Fibroblast of skin of left biceps (primary cell): ENCODE data around the gene ARL14EP.

Source experiments
- DNase-seq, 2 experiments: peaks; one replicate each; pipeline ENCODE4 v3.0.0-alpha.2; 2013; ENCODE audit warnings: low read depth in 2 of 2

The ARL14EP gene

DNA sequence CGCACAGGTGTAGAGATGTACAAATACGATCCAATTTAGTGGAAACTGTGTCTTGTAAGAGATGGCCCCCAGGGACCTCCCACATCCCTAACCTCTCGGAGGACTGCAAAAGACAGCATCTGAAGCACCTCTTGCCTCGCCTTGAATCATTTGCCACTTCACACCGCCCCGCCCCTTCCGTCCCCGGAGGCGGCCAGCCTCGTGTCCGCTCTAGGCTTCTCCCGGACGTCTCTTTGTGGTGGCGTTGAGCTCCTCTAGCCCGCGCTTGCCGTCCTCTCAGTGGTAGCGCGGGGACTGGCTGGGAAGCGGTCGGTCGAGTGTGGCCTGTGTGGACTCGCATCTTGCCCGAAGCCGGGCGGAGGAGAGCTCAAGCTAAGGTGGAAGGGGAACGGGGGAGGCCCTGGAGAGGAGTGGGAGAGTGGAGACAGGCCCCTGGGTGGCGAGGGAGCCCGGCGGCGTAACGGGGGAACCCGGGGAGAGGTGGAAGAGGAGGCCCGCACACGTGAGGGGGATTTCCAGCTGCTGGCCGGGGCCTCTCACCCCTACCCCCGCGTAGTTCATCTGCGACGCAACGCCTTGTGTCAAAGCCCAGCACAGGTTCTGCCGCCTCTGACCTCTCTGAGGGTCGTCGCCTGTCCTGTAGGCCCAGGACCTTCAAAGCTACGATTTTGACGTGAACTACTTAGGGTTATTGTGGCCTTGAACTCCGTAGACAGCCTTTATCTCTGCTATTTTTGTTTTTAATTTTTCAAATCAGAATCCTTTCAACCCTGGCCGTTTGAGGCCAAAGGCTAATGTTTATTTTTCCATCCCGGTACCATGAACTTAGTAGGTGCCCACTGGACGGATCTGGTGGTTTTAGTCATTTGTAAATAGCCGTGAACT, at the start of gene ARL14EP:
Gene ARL14EP, plus strand, starts transcription at position 279 of the 885 bp plus-strand sequence. CDS start 7,845 bp downstream, outside the sequence.
- DNase-seq: peak; percentile 92 to 94

DNA sequence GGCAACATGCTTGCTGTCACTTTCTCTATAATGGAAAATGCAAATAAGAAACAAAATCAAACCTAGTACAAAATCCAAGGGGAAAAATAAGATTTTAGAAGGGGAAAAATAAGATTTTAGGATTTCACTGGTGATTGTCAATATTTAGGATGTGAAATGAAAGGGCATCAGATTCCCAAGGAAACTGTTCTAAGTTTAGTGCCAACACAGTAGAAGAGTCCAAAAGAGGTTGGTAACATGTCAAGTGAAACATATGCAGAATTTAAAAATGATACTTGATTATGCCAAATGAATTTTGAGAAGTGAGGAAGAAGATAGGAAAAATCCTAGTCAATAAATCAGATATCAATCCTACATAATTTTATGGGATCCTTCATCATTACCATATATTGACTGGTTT, 45.7 kb upstream of the ARL14EP start:
- DNase-seq: no peak

DNA sequence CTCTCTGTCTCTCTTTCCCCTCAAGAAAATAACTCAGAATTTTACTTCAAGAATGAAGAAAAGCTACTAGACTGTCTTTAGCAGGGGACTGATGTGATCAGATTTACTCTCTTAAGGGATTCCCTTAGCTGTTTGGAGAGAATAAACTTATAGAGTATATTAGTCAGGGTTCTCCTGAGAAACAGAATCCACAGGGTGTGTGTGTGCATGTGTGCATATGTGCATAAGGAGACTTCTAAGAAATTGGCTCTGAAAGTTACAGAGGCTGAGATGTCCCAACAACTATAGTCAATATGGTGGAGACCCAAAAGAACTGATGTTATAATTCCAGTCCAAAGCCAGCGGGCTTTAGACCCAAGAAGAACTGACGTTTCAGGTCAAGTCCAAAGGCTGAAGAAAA, 43.1 kb upstream of the ARL14EP start:
- no peak for DNase-seq

DNA sequence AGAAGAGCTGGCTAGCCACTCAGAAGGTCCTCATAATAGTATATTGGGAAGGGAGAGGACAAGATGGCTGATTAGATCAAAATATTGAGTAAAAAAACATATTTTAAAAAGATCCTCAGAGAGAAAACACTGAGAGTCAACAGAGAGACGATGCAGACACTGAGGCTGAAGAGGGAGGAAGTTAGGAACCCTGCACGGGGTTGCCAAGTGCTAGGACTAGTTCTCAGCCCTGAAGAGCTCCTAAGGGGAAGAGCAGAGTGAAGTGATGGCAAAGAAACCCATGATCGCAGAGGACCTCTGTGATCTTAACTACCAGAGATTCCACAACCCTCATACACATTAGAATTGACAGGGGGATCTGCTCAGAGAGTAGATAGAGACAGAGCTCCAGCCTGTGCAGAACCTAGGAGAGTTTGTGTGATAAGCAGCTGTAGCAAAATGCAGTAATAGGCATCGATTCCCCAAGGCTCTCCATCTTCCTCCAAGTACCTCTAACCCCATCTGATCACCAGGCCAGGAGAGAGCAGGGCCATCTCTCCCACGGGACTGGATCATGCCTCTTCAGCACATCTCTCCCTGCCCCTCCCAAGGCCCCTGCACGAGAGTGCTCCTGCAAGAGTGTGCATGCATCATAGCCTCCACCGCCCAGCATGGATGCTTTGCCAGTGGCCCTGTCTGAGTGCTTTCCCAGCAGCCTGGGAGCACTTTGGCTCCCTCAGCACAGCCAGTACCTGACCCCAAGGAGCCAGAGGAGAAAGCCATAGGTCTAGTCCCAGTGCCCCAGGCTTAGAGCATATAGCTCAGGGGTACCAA, 41.2 kb upstream of the ARL14EP start:
- no peak for DNase-seq

DNA sequence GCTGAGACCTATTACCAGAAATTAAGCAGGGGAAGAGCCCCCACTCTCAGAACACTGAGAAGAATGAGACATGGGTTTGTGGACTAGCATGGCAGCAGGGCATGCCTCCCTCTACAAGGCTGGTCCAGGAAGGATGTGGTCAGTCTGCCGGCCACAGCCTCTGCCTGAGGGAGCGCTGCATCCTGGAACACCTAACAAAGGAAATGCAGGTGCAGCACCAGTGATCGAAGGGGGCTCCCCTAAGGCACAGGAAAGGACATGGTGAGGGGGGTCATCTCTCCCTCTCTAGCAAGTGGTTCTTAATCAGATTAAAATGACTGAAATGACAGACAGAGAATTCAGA, 40.6 kb upstream of the ARL14EP start:
- no peak for DNase-seq

DNA sequence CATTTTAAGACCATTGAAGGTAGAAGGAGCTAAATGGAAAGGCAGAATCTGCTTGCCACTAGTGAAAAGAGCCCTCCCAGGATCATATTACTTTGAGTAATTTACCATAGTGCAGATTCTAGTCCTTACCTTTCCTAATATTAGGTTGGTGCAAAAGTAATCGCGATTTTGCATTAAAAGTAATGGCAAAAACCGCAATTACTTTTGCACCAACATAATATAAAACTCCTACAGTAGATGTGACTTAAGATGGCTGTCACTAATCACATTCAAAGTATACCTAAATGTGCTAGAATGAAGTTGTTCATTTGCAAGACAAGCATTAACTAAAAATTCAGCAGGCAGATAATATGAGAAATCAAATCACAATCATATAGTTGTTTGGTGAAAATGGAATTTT, 38.1 kb upstream of the ARL14EP start:
- DNase-seq: no peak

DNA sequence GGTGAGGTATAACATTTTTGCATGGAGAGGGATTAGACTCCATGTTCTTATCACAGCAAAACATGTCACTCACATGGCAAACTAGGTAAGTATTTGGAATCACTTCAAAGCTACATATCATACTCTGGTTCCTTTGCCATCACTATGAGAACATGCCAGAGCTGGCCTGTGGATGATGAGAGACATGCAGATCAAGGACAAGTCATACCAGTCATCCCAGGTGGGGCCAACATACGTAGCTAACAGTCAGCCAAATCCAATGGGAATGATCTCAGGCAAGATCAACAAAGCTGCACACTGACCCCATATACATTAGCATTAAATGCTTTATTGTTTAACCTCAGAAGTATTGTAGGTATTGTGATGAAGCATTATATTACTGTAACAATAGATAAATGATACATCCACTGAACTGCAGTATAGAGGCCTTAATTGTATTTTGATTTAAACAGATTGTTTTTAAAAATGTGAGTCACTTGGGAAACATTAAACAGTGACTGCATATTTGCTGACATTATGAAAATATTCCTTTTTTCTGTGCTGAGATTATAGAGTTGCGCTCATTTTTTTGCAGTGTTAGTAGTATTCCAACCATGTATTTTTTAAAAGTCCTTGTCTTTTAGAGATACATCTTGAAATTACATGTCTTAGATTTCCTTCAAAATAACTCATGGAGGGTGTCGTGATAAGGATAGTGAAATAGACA, 37.3 kb upstream of the ARL14EP start:
- DNase-seq: no peak

DNA sequence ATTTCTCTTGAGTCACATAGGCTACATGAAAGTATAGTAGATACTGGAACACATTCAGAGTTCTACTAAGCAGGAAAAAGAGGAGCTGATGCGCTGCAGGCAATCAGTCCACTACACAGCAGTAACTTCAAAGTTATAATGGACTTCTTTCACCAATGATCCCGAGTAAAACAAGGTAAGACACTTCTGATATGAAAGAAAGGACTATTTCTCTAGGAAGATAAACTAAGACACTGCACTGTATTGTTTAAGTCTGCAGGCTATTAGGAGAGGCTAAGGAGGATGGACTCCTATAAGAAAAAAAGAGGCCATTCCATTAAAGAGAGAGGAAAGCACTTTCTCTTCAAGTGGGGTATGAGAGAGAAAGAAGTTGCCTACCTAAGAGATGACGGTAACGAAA, 31.6 kb upstream of the ARL14EP start:
- DNase-seq: no peak

DNA sequence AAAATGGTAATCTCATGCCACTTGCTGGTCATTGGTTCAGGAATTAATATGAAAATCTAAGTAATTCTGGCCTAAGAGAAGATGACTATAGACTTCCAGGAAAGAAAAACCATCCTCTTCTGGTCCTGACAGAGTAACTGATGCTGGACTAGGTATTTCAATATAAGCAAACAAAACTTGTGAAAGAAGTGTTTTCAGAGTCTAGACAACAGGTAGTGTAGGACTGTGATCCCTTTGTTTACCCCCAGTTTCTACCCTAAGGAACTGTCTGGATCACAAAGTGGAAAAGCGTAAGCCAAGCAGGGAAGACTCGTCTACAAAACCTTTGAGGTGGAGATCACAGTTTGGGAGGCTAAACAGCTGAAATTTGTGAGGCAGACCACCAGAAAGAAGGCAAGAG, 30.4 kb upstream of the ARL14EP start:
- no peak for DNase-seq

DNA sequence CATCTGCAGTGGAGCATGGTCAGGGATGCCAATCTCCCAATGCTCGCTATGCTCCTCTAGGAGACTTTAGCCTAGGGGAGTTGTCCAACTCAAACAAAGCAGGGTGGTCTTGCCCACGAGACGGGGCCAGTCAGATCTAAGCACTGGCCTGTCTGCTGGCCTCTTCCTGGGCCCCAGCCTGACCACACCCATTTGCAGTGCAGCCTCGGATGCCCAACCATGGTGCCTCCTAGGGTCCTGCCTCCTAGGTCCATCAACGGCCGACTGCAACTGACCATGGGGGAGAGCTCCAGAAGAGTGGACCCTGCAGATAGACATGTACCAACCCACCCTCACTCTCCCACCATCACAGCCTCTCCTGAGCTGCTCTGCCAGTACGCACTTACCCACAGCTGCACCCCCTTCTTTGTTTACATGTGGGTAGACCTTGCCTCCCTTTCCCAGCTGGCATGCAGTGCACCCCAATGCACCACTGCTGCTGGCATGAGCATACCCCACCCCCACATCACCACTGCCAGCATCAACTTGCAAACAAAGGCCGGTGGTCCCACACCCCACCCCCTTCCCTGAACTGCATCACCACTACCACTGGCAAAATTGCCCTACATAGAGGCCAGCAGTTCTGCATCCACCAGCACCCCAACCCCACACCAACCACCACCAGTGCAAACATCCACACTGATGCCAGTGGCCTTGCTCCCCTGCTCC, 27.6 kb upstream of the ARL14EP start:
- DNase-seq: no peak

DNA sequence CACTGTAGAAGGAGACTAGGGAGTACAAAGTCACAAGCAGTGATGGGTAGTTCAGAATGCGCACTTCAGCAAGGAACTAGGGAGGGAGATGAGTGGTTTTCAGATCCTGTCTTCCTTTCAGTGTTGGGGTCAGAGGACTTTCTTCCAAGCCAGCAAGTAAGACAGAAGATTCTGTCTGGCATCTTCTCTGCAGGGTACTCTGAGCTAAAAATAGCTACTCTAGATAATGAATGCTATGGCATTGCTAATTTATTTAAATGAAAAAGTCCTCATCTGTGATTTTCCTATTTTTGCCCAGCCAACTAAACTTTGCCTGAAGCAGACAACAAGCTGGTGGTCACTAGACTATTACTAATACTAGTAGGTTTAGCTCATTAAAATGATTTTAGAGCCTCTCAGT, 18.3 kb upstream of the ARL14EP start:
- no peak for DNase-seq

DNA sequence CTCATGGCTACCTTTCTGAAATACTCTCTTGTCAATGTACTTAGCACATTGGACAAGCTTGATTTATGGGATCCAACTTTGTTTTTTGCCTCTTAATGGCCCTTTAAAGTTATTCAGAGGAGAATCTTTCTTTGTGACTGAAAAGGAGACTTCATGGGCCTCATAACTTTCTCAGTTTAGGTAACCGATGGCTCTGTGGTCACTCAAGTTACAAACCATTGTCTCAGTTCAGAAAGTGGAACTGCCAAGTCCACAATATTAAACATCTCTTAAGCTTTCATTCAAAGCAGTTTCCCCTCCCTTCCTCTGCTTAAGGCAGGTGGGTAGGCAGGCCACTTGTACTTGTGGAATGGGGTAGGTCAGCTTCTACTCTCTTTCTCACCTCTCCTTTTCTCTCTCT, 12.3 kb upstream of the ARL14EP start:
- no peak for DNase-seq

DNA sequence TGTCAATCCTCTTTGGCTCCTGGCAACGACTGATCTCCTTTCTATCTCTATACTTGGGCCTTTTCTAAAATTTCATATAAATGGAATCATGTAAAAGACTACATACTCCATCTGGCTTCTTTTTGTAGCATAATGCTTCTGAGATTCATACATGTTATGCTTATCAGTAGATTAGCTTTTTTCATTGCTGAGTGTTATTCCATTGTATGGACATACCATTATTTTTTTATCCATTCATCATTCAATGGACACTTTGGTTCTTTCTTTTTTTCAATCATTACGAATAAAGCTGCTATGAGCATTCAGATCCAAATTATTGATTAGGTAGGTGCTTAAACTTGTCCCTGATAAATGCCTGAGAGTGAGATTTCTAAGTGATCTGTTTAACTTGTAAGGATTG, 11.7 kb upstream of the ARL14EP start:
- no peak for DNase-seq

DNA sequence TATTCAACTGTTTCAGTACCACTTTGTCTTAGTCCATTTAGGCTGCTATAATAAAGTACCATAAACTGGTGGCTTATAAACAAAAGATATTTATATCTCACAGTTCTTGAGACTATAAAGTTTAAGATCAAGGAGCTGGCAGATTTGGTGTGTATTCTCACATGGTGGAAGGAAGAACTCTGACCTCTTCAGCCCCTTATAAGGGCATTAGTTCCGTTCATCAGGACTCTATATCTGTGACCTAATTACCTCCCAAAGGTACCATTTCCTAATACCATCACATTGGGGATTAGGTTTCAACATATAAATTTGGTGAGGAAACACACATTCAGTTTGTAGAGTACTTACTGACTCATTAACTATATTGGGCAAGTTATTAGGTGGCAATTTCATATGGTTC, 10.7 kb upstream of the ARL14EP start:
- no peak for DNase-seq

DNA sequence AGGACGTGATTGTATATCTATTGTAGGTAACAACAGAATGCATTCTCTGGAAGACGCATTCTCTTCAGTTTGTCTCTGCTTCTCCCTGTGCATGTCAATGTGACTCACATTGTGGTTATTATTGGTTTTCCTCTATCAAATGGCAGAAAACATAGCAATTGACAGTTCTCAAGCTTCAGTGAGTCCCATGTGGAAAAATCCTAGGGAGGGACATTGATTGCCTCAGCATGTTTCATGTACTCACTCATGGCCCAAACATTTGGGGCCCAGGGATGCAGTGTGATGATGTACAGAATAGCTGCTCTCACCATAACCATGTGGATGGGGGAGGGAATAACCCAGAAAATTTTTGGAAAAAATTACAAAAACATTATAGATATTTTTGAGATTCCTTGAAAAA, 9.3 kb upstream of the ARL14EP start:
- DNase-seq: no peak

DNA sequence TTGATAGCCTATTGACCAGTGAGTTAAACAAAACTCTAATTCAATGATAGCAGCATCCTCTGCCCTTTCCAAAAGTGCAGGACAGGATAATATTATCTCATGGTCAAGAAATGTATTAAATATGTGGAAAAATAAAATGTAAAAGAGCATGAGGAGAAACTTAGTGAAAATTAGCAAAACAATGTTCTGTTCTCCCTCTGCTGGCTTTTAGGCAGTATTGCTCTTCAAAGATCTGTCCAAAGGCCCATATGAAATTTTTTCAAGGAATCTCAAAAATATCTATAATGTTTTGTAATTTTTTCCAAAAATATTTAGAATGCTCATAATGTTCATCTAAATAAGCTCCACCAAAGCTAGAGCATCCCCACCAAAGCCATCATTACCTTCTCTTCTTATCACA, 8.3 kb upstream of the ARL14EP start:
- no peak for DNase-seq

DNA sequence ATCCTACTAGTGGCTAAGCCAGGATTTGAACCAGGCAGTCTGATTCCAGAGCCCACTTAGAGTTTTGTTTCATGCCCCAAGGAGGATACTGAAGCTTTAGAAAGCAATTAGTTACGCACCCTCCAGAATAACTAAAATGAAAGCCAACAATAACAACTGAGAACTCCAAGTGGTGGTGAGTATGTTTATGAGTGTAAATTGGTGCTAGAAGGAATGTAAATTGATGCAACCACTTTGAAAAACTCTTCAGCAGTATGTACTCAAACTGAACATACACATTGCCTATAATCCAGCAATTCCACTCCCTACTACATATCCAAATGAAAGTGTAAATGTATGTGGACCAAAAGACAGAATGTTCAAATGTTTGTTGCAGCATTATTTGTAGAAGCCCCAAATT, 6.7 kb upstream of the ARL14EP start:
- no peak for DNase-seq

DNA sequence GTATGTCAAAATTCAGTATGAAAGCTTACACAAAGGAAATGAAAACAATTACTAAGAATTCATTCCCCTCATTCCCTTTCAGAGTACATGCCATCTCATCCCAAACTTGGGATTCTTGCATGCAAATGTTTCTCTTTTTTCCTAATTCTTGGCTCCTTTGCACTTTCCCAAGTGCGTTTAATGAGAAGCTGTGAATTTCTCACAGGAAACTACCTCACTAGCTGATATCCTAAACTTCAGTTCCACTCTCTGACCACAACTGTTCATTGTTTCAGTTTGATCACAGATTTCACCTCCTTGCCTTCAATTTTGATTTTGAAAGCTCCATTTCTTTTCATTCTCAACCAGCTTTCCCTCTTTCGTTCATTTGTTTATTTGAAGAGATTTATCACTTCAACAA, 5.9 kb upstream of the ARL14EP start:
- no peak for DNase-seq

DNA sequence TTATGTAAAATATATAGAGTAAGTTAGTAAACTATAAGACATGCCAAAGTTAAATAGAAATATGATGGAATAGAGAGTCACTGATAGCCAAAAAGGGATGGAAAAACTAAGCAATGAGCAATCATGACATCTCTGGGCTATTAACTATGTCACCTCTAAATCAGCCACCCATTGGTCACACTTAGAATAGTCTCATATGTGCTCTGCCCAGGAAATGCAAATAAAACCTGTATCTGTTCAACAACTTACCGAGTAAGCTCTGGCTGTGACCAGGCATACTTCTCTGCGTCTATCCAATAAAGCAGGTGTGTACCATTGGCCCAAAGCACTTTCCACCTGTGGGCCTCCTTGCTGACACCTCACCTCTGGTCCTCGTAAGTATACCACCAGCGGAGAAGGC, 1.6 kb upstream of the ARL14EP start:
- DNase-seq: no peak

DNA sequence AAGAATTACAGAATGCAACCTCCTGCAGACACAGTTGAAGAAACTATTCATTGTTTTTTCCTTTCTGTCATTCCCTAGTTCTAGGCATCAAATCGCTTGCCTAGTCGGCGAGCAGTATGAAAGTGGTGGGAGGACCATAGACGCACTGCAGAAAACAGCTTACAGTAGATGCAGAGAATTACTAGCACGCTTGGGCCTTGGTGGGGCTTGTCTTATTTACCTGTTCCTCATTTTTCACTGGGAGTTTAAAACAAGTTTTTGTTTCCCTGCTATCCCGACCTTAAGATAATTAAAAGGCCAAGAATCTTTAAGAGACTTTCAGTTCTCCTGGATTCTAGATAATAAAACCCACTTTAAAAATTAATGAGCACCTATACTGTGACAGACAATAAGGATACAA, 713 bp upstream of the ARL14EP start:
- DNase-seq: no peak

DNA sequence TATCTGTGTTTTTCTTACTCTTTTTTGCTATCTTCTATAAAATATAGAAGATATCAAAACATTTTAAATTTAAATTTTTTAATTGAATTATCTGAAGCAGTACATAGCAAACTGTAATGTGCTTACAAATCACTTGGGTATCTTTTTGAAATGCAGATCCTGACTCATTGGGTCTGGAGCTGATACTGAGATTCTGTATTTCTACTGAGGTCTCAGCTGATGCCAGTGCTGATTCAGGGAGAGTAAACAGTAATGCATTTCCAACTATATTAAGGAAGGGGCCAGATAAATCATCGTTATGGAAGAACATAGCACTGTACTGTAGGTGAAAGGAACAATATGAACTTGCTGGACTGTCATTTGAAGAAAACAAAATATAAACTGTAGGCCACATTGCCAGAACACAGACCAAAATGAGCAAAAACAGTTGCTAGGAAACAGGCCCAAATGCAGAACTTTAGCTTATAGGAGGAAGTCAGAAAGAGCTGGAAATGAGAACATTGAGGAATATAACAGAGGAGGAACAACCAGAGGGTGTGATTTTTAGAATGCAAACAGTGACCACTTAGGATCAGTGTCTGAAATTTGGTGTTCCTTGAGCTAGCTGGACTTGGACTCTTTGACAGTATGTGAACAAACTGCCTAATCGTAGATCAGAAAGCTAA, 3.3 kb downstream of the ARL14EP start:
- DNase-seq: no peak
